Measurements from ENCODE around the gene VWA8.
"Not testable (repeated sequence)": the region's sequence is repeated elsewhere in the genome, so short reads cannot be mapped to it uniquely, and the experiment has no call there.

VWA8 gene

DNA sequence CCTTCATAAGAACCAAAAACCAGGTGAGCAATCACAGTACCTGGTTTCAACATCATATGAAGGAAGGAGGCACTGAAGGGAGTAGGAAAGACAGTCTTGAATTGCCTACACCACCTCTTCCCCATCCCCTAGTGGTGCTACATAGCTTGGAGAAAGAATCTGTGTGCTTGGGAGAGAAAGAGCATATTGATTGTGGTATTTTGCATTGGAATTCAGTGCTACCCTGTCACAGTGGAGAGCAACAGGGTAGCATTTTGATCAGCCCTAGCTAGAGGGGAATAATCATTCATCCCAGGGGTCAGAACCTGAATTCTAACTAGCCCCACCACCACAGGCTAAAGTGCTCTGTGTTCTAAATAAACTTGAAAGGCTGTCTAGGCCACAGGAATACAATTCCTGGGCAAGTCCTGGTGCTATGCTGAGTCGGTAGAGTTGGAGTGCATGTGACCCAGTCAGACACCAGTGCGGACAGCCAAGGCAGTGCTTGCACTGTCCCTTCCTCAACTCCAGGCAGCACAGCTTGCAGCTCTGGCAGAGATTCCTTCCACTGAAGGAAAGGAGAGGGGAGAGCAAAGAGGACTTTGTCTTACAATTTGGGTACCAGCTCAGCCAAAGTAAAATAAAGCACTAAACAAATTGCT lies 158.7 kb downstream of the VWA8 start:
- DNase-seq, result no peak

- DNase-seq, result no peak
These were observed 169.9 kb downstream of the VWA8 start for GRCh38 chr13:41791056-41791455.

GRCh38 chr13:41788552-41788951 lies 172.4 kb downstream of the VWA8 start:
- no peak for DNase-seq

- DNase-seq, result no peak
These were observed 175.3 kb downstream of the VWA8 start for GRCh38 chr13:41785402-41786172.

DNA sequence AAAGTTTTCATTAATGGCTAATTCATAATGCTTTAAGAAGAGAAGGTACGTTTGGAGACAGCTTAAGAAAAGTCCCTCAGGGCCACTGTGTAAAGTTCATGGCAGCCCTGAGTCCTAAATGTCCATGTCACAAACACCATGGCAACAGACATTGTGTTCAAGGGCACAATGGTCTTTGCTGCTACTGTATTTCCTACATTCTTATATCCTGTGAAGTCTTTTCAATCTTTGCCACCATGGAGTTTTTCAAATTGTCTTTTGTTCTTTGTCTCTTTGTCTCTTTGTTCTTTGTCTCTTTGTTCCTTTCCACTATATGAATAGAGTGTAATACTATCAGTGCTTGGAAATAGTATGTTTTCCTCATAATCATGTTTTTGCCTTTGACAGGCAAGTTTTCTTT lies 178.8 kb downstream of the VWA8 start:
- DNase-seq, result no peak

- no peak for DNase-seq
These were observed 179.9 kb downstream of the VWA8 start for GRCh38 chr13:41780715-41781706.

GRCh38 chr13:41775251-41775650 lies 185.7 kb downstream of the VWA8 start:
- no peak for DNase-seq

- no peak for DNase-seq
These were observed 186.2 kb downstream of the VWA8 start for GRCh38 chr13:41774605-41775218.

- no peak for DNase-seq
These were observed 193.1 kb downstream of the VWA8 start for GRCh38 chr13:41767801-41768200.

- DNase-seq, result no peak
These were observed 194.5 kb downstream of the VWA8 start for GRCh38 chr13:41766439-41766838.

GRCh38 chr13:41765813-41766212 lies 195.1 kb downstream of the VWA8 start:
- DNase-seq, result no peak

GRCh38 chr13:41765020-41765419 lies 195.9 kb downstream of the VWA8 start:
- no peak for DNase-seq

- no peak for DNase-seq
These were observed 196.4 kb downstream of the VWA8 start for GRCh38 chr13:41764558-41764957.

- DNase-seq, result no peak
These were observed 197.1 kb downstream of the VWA8 start for GRCh38 chr13:41763782-41764181.

DNA sequence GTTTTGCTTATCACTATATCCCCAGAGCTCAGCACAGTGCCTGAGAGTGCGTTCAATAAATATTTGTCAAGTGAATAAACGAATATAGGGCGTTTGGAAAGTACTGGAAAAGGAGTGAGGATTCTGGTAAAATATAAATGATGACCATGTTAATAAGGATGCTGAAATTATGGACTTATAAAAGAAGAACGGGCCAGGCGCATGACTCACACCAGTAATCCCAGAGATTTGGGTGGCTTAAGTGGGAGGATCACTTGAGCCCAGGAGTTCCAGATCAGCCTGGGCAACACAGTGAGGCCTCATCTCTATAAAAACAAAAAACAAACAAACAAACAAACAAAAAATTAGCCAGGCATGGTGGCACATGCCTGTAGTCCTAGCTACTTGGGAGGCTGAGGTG lies 198.1 kb downstream of the VWA8 start:
- no peak for DNase-seq

DNA sequence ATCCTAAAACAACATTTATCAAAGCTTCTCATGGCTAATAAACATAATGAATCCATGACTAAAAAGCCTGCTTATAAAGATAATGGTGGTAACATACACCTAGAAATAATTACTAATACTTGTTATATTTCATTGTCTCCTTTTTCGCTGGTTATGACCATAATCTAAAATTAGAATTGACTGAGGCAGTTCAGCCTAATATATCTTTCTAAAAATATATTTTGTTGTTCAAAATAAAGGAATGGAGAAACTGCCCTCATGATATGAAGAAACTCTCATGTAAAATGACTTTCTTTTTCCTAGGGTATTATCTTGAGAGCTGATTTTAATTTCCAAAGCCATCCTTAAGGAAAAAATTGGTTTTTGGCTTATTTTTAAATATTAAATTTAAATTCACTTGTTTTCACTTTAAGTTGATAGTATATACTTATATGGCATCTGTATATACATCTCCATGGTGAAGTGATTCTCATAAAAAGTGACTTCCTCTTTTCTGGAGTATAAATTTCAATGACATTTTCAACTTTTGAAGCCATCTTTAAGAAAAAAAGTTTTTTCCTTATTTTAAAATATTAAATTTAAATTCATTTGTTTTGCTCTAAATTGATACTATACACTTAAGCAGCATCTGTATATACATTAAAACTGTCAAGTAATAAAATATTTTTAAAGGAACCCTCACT lies 204.6 kb downstream of the VWA8 start:
- DNase-seq, result no peak

DNA sequence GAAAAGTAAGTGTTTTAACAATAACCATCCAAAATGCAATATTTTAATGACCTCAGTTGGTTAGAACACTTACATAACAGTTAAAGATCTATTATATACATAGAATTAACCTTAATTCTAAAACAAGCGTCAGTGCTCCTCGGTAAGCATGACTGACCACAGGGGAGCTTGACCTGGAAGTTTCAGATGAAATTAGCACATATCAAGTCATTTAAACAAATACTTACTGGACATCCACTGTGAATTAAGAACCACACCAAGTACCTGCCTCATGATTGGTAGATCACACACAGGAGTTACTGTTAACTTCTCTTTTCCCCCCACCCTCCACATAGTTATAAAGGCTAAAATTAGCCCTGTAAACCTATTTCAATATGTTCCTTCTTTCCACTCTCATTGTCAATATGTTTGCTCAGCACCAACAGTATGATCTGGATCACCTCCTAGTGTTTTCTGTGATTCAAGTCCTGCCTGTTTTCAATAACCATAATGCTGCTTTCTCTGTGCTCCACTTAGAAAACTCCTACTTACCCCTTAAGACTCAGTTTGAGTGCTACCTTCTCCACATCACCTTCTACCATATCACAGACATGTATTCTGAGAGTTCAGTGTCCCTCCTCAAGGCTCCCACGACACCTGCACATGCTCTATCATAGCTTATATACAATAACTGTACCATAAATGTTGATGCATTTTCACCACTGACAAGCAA lies 209.0 kb downstream of the VWA8 start:
- DNase-seq, result no peak

GRCh38 chr13:41751277-41751676 lies 209.6 kb downstream of the VWA8 start:
- DNase-seq, result no peak

- no peak for DNase-seq
These were observed 214.7 kb downstream of the VWA8 start for GRCh38 chr13:41746259-41746658.

GRCh38 chr13:41745496-41745895 lies 215.4 kb downstream of the VWA8 start:
- not testable (repeated sequence) for DNase-seq

DNA sequence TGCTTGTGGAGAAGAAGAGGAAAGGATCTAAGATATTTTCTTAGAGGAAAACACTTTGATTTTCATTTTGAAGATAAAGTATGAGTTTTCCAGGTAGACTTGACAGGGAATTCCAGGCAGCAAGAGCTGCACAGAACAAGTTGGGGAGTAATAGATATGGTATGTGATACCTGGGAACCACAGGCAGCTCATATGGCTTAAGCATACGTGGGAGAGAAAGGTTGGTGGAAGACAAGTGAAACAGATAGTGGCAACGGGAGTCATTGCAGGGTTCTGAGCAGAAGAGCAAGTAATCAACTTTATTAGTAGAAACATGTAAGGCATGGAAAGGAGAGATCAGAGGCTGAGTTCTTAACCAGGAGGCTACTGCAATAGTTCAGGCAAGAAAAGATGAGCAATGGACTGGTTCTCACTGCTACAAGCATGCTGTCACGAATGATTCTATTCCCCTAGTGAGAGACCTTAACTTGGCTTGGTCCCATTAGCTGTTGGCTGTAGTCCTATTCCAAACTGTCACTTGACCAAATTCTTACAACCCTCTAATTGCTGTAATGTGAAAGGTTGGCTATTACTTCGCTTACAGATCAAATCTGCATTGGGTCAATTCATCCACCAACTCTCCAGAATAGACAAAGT lies 217.9 kb downstream of the VWA8 start:
- no peak for DNase-seq

All from DMS 273 treated with DMSO at 0.1 percent for 48 hours (cell line).